Measurements from ENCODE around the gene RIPK4. TPM values are rescaled to one million over a fixed set of nuclear protein-coding genes. Genes with fewer than 3 reads are reported as not detected.

Gene RIPK4
- total RNA-seq, 1 donor from 2014 or later: 15.7 TPM

- H3K9me3 Mint-ChIP-seq: peaks cover under 1% of the 10 kb centered on the region
- no peak overlapping the region for H3K27ac Mint-ChIP-seq
- H3K36me3 Mint-ChIP-seq: peaks cover 17% of the 10 kb centered on the region
- H3K4me1 Mint-ChIP-seq: no peaks in the 10 kb centered on the region
- no peaks in the 10 kb centered on the region for H3K27me3 Mint-ChIP-seq (ENCODE audit: low read depth)
- no peak overlapping the region for H3K4me3 Mint-ChIP-seq
- no peak for DNase-seq (ENCODE audit: low spot score in 2 of 2, unreplicated experiment in 2 of 2)
- no peak for TF ChIP-seq CTCF (IDR thresholded peaks at IDR 0.05; ENCODE audit: unreplicated experiment)
These were observed 34.7 kb upstream of the RIPK4 start for GRCh38 chr21:41801321-41802197.

GRCh38 chr21:41800425-41801320 is 33.8 kb upstream of the RIPK4 start:
- H3K4me3 Mint-ChIP-seq: no peak overlapping the region
- H3K4me1 Mint-ChIP-seq: no peaks in the 10 kb centered on the region
- DNase-seq (ENCODE audit: low spot score in 2 of 2, unreplicated experiment in 2 of 2): no peak
- TF ChIP-seq CTCF (IDR thresholded peaks at IDR 0.05; ENCODE audit: unreplicated experiment): no peak
- no peaks in the 10 kb centered on the region for H3K9me3 Mint-ChIP-seq
- peaks cover 17% of the 10 kb centered on the region for H3K36me3 Mint-ChIP-seq
- no peak overlapping the region for H3K27ac Mint-ChIP-seq
- H3K27me3 Mint-ChIP-seq (ENCODE audit: low read depth): no peaks in the 10 kb centered on the region

- no peak for TF ChIP-seq CTCF (IDR thresholded peaks at IDR 0.05; ENCODE audit: unreplicated experiment)
- no peaks in the 10 kb centered on the region for H3K27me3 Mint-ChIP-seq (ENCODE audit: low read depth)
- no peak overlapping the region for H3K27ac Mint-ChIP-seq
- DNase-seq (ENCODE audit: low spot score in 2 of 2, unreplicated experiment in 2 of 2): no peak
- H3K4me1 Mint-ChIP-seq: no peaks in the 10 kb centered on the region
- H3K9me3 Mint-ChIP-seq: no peaks in the 10 kb centered on the region
- no peak overlapping the region for H3K4me3 Mint-ChIP-seq
- H3K36me3 Mint-ChIP-seq: peaks cover 14% of the 10 kb centered on the region
These were observed 32.9 kb upstream of the RIPK4 start for GRCh38 chr21:41799763-41800162.

- H3K36me3 Mint-ChIP-seq: peaks cover 15% of the 10 kb centered on the region
- H3K4me1 Mint-ChIP-seq: no peaks in the 10 kb centered on the region
- TF ChIP-seq CTCF (IDR thresholded peaks at IDR 0.05; ENCODE audit: unreplicated experiment): no peak
- no peaks in the 10 kb centered on the region for H3K27me3 Mint-ChIP-seq (ENCODE audit: low read depth)
- DNase-seq (ENCODE audit: low spot score in 2 of 2, unreplicated experiment in 2 of 2): no peak
- H3K9me3 Mint-ChIP-seq: peaks cover 6% of the 10 kb centered on the region
- no peak overlapping the region for H3K4me3 Mint-ChIP-seq
- no peak overlapping the region for H3K27ac Mint-ChIP-seq
These were observed 31.5 kb upstream of the RIPK4 start for GRCh38 chr21:41798326-41798725.

GRCh38 chr21:41796476-41797080 is 29.7 kb upstream of the RIPK4 start:
- Mint-ChIP-seq H3K27ac (no peak overlapping the region), H3K27me3 (ENCODE audit: low read depth) (no peaks in the 10 kb centered on the region), H3K4me3 (no peak overlapping the region), H3K4me1 (no peaks in the 10 kb centered on the region), H3K36me3 (peaks cover 14% of the 10 kb centered on the region), H3K9me3 (peaks cover 20% of the 10 kb centered on the region)
- DNase-seq (ENCODE audit: low spot score in 2 of 2, unreplicated experiment in 2 of 2): no peak
- TF ChIP-seq CTCF (IDR thresholded peaks at IDR 0.05; ENCODE audit: unreplicated experiment): no peak
